Activated CD8-positive, alpha-beta memory T cell treated with anti-CD3 and anti-CD28 coated beads for 4 hours (primary cell): ENCODE data around the gene AMMECR1.

Experiments used
- DNase-seq, 2 donors: peaks; one replicate each; pipeline ENCODE4 v3.0.0-alpha.2; 2020; ENCODE audit warnings: low read depth in 2 of 2

The AMMECR1 gene

DNA sequence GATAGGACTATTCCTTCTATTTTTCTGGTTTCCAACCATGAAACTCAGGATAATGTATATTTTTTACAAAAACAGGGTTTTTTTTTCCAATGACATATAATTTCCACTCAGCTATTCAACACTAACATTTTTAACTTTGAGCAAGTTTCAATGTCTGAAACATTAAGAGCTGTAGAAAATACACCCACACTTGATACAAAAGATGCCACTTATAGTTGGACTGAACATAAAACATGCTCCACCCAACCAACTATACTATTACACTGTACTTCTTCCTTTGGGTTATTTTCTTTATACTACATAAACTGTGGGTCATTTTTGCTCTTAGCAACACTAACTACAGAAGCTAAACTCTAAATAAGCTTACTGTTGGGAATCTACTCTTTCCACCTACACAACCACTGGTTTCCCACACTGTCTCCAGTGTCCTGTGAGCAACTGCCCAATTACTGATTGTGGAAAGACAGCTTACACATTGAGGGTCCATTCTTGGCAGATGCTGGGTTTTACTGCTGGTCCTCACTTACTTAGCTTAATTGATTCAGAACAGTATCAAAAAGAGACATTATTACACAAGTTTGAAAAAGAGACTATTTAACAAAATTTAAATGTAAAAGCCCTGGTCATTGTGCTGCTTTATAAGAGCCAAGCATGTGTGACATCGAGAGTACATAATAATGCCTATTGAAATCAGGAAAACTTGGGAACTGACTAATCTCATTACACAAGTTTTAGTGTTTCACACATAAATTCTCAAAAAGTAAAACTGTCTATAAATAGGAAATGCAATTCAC, 6.3 kb downstream of the AMMECR1 start:
- no peak for DNase-seq

DNA sequence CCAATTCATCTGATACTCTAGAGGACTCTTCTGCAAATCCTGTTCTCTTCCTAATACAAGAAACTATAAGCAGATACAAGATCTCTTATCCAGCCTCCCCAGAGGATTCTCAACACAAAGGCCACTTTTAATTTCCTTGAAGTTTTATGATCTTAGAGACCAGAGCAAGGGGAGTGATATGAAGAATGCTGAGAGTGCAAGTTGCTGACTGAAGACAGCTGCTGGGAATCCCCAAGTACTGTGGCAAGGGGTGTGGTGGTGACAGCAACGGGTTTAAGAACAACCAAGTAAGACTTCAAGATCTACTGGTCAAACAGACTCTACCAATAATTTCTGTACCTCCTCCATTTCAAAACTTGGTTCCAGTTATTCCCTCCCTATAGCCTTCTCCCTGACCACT, 7.0 kb downstream of the AMMECR1 start:
- peak in 1 of 2 donors; percentile 5 for DNase-seq

DNA sequence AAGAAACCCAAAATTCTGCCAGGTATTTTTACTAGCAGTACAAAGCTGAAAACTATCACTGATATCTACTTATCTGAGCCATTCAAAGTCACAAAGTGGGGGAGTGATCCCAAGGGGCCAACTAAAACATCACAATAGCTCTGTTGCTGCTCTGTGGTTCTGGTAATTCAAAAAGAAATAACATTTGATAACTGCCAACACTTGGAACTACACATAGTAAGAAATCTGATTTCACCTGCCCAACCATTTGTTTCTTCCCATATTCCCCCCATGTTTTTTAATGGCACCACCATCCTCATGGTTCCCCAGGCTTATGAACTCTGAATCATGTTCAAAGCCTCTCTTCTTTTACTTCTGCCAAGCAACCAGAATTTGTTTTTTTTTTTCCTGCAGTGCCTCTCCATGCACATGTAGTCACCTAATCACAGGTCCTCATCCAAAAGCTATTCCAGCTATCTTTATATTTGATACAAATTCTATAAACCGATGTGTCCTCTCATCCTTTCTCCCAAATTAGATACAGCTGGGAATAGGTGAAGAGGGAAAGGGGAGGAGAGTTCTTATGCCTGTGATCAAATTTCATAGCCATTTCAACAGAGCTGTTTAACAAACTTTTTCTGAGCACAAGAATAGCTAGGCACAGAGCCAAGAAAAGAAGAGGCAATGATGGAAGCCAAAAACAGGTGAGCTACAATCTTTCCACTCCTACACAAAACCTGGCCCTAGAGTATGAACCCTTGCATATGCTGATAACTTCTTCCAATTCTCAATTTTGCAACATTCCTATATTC, 7.7 kb downstream of the AMMECR1 start:
- DNase-seq, result no peak

DNA sequence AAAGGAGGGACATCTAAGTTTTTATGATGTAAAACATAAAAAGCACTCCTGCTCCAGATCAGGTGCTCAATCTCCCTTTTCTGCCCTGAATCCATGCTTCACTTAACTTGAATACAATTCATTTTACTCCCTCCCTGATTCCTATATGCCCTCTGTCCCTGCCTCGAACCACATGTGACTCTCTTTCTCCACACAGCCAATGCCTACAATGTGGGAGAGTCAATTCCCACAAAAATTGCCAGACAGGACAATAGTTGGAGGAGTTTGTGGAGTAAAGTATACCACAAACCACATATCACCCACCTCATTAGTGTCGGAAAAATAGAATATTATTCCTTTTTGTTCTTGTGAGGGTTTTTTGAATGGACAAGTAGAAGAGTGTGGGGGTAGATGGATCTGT, 9.7 kb downstream of the AMMECR1 start:
- no peak for DNase-seq

DNA sequence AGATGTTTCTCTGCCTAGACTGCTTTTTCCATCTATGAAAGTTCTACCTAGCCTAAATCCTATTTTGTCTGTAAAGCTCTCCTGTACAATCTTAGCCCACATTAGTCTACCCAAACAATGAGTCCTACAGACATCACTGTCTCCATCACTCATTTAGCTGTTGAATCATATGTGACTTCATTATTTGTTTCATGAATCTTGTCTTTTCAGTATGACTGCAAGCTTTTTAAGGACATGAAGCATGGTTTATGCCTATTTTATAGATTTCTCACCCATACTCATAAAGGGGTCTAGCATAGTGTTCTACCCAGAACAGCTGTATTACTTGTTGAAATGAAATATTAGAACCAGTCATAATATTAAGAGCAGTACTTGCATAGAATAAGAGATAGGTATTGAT, 13.0 kb downstream of the AMMECR1 start:
- no peak for DNase-seq

DNA sequence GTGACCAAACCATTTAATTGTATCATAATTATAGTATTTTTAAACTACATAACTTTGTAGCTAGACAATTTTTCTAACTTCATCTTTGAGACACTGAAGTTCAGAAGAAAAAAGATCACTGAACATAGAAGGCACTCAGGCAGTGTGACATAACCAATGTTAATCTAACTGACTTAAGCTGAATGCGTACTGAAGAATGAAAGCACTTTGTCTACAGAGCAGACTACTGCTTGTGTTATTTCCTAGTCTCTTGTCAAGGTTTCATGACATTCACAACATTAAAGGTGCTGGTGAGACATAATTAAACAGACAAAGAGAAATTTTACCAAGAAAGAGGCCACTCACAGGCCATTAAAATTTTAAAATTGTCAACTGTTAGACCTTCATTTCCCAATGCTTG, 13.5 kb downstream of the AMMECR1 start:
- DNase-seq, result no peak

DNA sequence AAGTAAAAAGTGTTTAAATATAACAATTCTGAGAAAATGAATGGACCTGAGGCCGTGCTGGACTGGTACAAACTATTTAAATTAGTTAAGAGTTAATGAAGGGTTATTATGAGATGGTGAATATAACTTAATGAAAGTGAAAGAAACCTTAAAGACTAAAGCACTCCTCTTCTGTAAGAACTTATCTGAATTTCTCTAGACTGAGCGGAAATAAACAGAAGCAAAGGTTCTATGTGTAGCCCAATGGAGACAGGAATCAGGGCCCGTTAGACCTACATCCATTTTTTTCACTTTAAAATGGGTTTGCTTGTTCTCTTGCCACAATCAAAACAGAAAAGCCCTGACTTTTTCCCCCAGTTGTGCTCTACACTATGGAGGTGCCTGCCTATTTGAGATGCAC, 14.9 kb downstream of the AMMECR1 start:
- no peak for DNase-seq

DNA sequence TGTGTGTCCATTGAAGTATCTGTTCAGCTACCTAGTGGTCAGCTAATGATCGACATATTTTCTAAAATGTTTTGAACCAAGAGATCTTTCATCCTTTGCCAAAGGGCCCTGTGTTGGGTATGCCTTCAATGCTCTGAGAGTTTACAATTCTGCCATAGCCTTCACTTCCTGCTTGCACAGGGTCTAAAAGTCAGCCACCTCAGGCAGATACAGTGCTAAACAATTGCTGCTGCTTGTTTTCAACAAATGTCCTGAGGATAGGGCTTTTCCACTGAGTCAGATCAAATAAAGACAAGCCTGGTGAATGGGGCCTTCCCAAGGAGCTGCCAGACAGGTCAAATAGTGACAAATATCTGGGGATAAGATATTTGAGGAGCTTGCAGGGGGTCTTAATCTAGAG, 16.7 kb downstream of the AMMECR1 start:
- no peak for DNase-seq

DNA sequence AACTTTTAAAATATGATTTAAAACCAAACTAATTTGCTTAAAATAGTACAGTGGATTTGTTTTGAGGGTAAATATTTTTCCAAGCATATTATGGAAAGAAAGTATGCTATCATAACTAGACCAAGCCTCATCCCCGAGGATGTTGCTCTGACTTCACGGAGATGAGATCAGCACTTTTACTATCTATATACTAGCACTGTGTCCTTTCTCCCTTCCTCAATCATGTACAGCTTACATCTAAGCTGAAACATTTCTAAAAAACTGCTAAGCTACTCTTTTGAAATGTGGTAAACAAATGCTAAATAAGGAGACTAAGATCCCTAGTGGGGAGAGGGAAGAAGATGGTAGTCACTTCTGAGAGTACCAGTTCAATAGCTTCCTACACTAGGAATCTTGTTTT, 23.8 kb downstream of the AMMECR1 start:
- DNase-seq, result no peak

DNA sequence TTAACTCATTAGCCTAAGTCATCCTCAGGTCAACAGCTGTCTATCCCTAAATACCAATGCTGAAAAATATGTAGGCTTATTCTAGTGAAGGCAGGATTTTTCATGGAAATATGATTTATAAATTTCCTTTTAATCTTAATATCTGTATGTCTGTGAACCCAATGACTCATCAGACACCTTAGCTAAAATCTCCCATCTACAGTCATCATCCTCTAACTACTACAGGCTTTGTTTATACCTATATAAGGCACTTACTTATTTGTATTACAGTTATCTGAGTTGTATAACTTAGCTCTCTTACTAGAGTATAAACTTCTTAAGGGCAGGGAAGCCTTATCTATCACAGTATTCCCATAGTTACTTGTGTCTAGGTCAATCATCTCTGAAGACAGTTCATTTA, 24.2 kb downstream of the AMMECR1 start:
- DNase-seq, result no peak

DNA sequence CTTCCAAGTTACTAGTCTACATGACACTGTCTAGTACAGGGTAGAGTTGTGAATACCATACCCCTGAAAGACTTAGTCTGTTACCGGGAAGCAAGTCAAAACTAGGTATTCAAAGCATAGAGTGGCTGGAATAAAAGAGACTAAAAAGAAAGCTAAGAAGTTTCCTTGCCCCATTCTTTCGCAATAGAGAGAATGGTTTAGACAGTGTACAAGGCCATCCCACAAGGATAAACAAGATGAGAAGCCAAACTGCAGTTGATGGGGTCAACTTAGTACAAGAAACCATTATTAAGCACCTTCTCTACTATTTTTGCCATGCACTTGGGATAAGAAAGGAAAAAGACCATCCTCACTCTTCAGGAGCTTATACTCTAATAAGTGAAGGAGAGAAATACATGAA, 30.3 kb downstream of the AMMECR1 start:
- no peak for DNase-seq

DNA sequence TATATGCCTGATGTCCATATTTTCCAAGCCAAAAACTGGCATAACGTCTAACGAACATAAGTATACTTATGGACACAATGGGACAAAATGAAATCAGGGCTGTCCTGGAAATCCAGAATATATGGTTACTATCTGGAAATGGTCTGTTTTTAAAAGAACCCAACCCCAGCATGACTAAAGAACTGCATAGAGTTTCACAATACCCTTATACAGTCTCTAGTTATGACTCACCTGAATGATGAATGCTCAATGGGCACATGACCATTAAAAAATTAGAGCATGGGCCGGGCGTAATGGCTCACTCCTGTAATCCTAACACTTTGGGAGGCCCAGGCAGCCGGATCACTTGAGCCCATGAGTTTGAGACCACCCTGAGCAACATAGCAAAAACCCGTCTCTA, 31.8 kb downstream of the AMMECR1 start:
- DNase-seq, result no peak

DNA sequence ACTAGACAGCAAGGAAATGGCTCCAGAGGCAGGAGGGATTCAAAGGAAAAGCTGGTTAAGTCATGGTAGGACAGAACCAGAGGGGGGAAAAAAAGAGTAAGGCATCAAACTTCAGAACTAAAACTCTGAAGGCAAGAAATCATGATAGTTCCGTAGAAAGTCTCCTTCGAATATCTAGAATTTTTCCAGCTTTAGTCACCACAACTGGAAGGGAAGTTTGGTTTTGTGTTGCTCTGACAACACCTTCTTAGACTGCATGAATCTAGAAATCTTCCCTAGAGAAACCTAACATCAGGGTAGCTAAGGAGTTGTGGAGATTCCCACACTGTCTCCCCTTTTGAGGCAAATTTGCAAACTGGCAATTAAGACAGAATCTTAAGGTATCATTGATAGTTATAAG, 33.7 kb downstream of the AMMECR1 start:
- DNase-seq, result no peak

DNA sequence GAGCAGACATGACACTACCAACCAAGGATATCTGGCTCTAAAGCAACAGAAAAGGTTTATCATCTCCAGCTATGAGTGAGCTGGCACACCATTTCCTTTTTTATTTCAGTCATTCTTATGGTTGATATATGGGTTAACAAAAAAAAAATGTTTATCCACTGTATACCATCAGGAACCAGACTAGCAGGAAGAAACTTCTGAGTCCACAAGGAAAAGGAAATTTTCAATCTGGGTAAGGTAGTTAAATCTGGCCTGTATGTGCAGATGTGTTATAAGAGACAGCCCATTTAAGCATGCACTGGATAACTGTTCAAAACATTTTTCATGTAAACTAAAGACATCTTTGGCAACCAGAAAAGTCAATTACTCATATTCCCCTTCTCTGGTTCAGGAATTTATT, 35.0 kb downstream of the AMMECR1 start:
- no peak for DNase-seq

DNA sequence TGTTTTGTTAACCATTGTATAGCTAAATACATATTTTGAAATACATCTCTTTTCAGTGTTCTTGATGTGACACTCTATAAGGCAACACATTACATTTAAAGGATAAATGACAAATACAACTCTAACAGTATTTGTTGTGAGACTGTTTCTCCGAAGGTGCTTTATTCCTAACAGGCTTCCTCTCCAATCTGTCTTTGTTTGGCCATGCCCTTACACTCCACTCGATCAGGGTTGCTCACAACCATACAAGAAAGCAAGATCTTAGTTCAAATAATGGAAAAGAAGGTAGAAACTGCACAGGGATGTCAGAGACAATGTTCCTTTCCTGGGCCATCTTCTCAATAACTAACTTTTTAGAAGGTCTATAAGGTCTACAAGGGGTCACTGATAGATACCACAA, 36.5 kb downstream of the AMMECR1 start:
- DNase-seq, result no peak

DNA sequence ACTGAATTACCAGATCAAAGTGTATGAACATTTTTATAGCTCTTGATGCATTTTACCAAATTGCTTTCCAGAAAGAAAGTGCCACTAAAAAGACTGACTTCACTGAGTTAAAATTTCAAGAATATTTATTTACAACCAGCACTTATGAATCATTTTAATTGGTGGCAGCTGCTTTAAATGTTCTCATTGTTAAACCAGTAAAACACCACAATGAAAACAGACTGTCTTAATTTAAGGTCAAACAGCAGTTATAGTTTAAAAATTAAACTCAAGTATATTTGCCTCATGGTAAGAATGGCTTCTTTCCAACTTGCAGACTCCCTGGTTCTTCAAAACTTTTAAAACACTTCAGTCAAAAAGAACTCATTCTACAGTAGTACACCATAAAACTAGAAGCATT, 36.9 kb downstream of the AMMECR1 start:
- DNase-seq, result no peak

DNA sequence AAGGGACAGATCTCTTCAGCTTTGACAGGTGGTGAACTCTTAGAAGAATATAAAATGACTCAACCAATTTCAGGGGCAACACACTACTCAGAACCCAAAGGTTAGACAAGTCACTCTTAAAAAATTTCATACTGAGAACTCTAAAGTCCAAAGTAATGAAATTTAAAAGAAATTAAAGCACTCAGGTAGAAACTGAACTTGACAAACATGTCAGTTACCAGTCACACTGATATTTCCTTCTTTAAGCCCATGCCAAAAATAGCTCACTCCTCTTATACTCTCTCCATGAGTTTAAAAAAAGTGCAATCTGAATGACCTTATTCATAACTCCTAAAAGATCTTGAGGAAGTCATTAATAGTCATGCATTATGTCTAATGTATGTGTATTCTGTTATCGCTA, 40.3 kb downstream of the AMMECR1 start:
- DNase-seq, result no peak

DNA sequence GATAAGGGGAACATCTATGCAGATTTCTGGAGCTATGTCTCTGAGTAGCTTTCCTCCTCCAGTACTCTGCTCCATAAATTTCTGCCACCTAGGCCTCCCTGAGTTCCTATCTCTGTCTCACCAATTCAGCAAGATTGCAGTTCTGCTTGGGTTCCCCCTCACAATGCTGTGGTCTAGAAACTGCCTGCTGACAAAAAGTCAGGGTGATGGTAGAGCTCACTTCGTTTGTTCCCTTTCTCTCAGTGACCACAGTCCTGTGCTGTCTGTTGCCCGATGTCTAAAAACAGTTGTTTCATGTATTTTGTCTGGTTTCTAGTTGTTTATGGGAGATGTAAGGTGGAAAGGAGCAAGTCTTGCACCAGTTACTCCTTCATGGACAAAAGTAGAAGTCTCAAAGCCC, 41.1 kb downstream of the AMMECR1 start:
- no peak for DNase-seq

DNA sequence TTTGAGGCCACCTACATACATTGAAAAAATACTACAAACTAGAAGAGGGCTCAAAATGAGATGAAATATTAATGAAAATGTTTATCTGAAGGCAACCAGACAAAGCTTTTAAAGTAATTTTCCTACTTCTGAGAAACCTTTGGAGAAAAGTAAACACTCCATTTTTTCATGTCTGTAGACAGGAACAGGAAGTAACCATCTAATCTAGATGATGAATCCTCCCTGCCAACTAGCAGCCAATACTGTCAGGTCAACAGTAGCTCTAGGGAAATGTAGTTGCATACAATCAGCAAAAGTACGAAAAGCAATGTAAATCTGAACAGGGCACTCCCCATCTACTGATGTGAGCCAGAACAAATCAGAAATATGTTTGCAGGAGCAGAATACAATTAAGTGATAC, 49.0 kb downstream of the AMMECR1 start:
- DNase-seq, result no peak

DNA sequence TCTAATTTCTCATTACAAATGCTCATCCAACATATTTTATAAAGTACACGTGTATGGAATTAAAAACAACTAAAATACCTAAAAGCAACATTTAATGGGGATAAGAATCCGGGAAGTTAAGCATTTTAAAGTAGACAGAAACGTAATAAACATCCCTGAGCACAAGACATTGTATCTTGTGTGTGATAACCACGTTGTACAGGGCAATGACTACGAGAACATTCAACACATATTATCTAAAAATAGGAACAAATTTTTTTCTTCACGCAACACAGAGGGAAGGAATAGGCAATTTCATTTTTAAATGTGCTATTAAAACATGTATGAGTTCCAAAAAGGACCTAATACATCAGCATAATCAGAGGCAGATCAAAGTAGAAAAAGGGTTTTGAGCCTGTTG, 49.5 kb downstream of the AMMECR1 start:
- no peak for DNase-seq

DNA sequence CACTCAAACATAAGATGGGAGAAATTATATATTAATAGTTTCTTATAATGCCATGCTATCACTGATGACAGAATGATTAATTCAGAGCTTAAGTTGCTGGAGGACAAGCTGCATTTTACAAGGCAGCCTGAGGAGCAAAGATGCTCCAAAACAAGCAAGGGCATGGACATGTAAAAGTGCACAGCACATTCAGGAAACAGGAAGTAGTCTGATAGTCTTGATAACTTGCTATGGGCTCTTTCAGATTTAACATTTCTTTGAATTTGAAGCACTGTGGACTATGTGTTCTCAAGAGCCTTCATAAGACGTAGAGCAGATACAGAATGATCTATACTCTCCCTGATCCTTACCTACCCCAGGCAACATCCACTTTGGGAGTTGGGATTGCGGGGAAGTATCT, 50.0 kb downstream of the AMMECR1 start:
- no peak for DNase-seq

DNA sequence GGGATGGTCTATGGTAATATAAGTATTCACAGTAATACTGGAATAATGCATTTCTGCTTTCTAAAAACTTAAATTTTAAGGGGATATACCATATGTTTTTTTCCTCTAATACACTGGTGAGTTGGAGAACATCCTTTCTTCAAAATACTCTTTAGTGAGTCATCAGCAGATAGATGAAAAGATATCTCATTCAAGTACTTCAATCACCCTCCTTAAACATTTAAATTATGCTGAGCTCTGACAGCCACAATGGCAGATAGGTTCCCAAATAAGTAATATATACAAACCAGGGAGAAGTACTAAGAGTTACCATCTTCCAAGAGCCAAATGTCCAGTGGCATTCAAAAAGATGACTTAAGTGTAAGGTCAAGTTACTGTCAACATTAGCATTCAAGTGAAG, 52.2 kb downstream of the AMMECR1 start:
- DNase-seq, result no peak

DNA sequence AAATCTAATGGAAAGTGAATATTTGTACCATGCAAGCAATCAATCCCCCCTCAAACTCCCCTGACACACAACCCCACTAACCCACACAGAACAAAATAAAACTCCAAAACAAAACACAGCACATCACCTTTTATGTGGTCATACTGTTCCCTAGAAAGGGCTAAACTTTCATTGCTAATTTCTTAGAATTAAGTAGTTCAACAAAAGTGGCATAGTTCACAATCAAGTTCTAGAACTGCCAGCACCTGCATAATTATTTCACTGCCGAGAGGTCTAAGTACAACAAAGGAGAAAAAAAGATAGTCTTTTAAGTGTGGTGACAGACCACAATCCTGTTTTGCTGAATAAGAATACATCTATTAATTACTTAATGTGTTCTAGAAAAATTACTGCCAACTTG, 58.8 kb downstream of the AMMECR1 start:
- no peak for DNase-seq

DNA sequence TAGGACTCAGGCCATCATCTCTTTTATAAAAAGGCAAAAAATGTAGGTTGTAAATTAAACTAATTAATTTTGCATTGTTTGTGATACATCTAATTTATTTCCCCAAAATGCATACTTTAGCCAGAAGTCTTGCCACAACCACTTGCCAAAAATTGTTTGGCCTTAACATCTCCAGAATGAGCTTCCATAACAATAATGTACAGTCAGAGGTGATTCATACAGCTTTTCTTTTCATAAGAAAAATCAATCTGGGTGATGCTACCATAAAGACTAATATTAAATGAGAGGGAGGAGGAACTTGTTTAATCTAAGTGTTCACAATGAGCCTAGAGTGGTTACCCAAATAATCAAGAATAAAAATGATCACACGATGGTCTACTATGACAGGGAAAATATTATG, 59.3 kb downstream of the AMMECR1 start:
- DNase-seq, result no peak
